SK-N-SH treated with all-trans-retinoic acid at 6 μM for 48 hours (cell line): ENCODE data around the gene MYH11.
"Not testable (repeated sequence)": the region's sequence is repeated elsewhere in the genome, so short reads cannot be mapped to it uniquely, and the experiment has no call there.

Experiments
- ATAC-seq: fragments of 200-7000 bp; cut with Tn5 transposase; 3 replicates; pipeline ENCODE4 v1.9.1; 2020; ENCODE audit warnings: mild to moderate bottlenecking, moderate library complexity
- ARNTL ChIP-seq: fragments of 450-650 bp; formaldehyde crosslinking; IDR thresholded peaks from 2 replicates; pipeline ENCODE4 v1.5.0; 2020; ENCODE audit warnings: low read depth, mild to moderate bottlenecking, moderate library complexity, borderline replicate concordance
- BACH2 ChIP-seq: fragments of 250-450 bp; sonication (Bioruptor Pico); IDR thresholded peaks from 2 replicates; pipeline ENCODE4 v1.9.0; 2021; ENCODE audit warnings: mild to moderate bottlenecking, borderline replicate concordance
- CREB5 ChIP-seq: fragments of 250-450 bp; sonication (Bioruptor Pico); IDR thresholded peaks from 2 replicates; pipeline ENCODE4 v1.5.1; 2020; ENCODE audit warnings: low read depth, mild to moderate bottlenecking, moderate library complexity
- GLIS3 ChIP-seq: fragments of 250-450 bp; sonication (Bioruptor Pico); IDR thresholded peaks from 2 replicates; pipeline ENCODE4 v1.5.0; 2020; ENCODE audit warnings: mild to moderate bottlenecking, moderate library complexity
- OSR1 ChIP-seq: fragments of 250-450 bp; sonication (Bioruptor Pico); IDR thresholded peaks from 2 replicates; pipeline ENCODE4 v1.8.0; 2022; ENCODE audit warnings: moderate library complexity, mild to moderate bottlenecking, inconsistent platforms
- PATZ1 ChIP-seq: fragments of 250-450 bp; sonication (Bioruptor Pico); IDR thresholded peaks from 2 replicates; pipeline ENCODE4 v1.8.0; 2020; ENCODE audit warnings: mild to moderate bottlenecking, moderate library complexity, borderline replicate concordance
- POU6F1 ChIP-seq: fragments of 250-450 bp; sonication (Bioruptor Pico); IDR thresholded peaks from 2 replicates; pipeline ENCODE4 v1.8.0; 2021; ENCODE audit warnings: low read depth, mild to moderate bottlenecking, moderate library complexity, borderline replicate concordance
- PPARA ChIP-seq: fragments of 250-450 bp; sonication (Bioruptor Pico); IDR thresholded peaks from 2 replicates; pipeline ENCODE4 v1.5.0; 2020; ENCODE audit warnings: mild to moderate bottlenecking, borderline replicate concordance
- RARB ChIP-seq: fragments of 250-450 bp; sonication (Bioruptor Pico); IDR thresholded peaks from 2 replicates; pipeline ENCODE4 v1.8.0; 2021; ENCODE audit warnings: mild to moderate bottlenecking, moderate library complexity
- SNAI2 ChIP-seq: fragments of 250-450 bp; sonication (Bioruptor Pico); IDR thresholded peaks from 2 replicates; pipeline ENCODE4 v1.5.0; 2020; ENCODE audit warnings: mild to moderate bottlenecking, moderate library complexity
- TCF4 ChIP-seq: fragments of 250-450 bp; sonication (Bioruptor Pico); IDR thresholded peaks from 2 replicates; pipeline ENCODE4 v1.8.0; 2021; ENCODE audit warnings: mild to moderate bottlenecking, moderate library complexity, borderline replicate concordance
- TOX ChIP-seq: fragments of 250-450 bp; sonication (Bioruptor Pico); IDR thresholded peaks from 2 replicates; pipeline ENCODE4 v1.8.0; 2021; ENCODE audit warnings: mild to moderate bottlenecking, moderate library complexity, borderline replicate concordance
- ZC3H10 ChIP-seq: fragments of 250-450 bp; sonication (Bioruptor Pico); IDR thresholded peaks from 2 replicates; pipeline ENCODE4 v1.5.1; 2021; ENCODE audit warnings: mild to moderate bottlenecking, moderate library complexity
- ZFP3 ChIP-seq: fragments of 250-450 bp; sonication (Bioruptor Pico); IDR thresholded peaks from 2 replicates; pipeline ENCODE4 v1.5.0; 2020; ENCODE audit warnings: mild to moderate bottlenecking, moderate library complexity
- ZFP30 ChIP-seq: fragments of 450-650 bp; formaldehyde crosslinking; IDR thresholded peaks from 2 replicates; pipeline ENCODE4 v1.5.0; 2022; ENCODE audit warnings: mild to moderate bottlenecking, moderate library complexity
- ZNF565 ChIP-seq: fragments of 450-650 bp; formaldehyde crosslinking; conservative IDR thresholded peaks from 2 replicates; pipeline ENCODE4 v1.5.0; 2020; ENCODE audit warnings: low read depth, mild to moderate bottlenecking, moderate library complexity
- ZNF70 ChIP-seq: fragments of 450-650 bp; formaldehyde crosslinking; IDR thresholded peaks from 2 replicates; pipeline ENCODE4 v1.5.0; 2020; ENCODE audit warnings: mild to moderate bottlenecking, moderate library complexity
- ZNF8 ChIP-seq: fragments of 450-650 bp; formaldehyde crosslinking; IDR thresholded peaks from 2 replicates; pipeline ENCODE4 v1.5.0; 2020; ENCODE audit warnings: mild to moderate bottlenecking, moderate library complexity
- TF ChIP-seq, protein P1 (sequence below): fragments of 250-450 bp; sonication (Bioruptor Pico); IDR thresholded peaks from 2 replicates; pipeline ENCODE4 v1.5.0; 2020; ENCODE audit warnings: mild to moderate bottlenecking, moderate library complexity
- TF ChIP-seq, protein P2 (sequence below): fragments of 250-450 bp; sonication (Bioruptor Pico); IDR thresholded peaks from 2 replicates; pipeline ENCODE4 v1.5.1; 2021; ENCODE audit warnings: mild to moderate bottlenecking, moderate library complexity

The MYH11 gene

DNA sequence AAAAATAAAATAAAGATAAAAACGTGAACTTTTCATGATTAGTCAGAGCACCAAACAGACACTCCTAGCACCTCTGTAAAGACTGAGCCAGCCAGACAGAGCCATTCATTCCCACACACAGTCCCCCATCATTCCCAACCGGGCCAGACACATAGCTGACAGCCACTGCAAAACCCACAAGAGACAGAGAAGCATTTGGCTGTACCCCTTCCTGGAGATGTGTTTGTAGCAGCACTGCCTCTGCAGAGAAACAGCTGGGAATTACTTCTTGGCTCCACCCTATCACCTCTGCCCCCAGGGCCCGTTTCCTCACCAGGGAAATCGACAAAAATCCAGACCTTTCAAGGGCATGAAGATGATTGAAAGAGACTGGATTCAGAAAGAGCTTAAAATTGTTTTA, 46.4 kb downstream of the MYH11 start:
- ATAC-seq: no peak
- TF ChIP-seq, protein P1, sequence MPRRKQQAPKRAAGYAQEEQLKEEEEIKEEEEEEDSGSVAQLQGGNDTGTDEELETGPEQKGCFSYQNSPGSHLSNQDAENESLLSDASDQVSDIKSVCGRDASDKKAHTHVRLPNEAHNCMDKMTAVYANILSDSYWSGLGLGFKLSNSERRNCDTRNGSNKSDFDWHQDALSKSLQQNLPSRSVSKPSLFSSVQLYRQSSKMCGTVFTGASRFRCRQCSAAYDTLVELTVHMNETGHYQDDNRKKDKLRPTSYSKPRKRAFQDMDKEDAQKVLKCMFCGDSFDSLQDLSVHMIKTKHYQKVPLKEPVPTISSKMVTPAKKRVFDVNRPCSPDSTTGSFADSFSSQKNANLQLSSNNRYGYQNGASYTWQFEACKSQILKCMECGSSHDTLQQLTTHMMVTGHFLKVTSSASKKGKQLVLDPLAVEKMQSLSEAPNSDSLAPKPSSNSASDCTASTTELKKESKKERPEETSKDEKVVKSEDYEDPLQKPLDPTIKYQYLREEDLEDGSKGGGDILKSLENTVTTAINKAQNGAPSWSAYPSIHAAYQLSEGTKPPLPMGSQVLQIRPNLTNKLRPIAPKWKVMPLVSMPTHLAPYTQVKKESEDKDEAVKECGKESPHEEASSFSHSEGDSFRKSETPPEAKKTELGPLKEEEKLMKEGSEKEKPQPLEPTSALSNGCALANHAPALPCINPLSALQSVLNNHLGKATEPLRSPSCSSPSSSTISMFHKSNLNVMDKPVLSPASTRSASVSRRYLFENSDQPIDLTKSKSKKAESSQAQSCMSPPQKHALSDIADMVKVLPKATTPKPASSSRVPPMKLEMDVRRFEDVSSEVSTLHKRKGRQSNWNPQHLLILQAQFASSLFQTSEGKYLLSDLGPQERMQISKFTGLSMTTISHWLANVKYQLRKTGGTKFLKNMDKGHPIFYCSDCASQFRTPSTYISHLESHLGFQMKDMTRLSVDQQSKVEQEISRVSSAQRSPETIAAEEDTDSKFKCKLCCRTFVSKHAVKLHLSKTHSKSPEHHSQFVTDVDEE (CRISPR knock-in tag): no peak
- TF ChIP-seq CREB5 (CRISPR knock-in tag) (no peak), BACH2 (CRISPR knock-in tag) (no peak), SNAI2 (CRISPR knock-in tag) (no peak), ZNF565 (CRISPR knock-in tag) (no peak), ARNTL (CRISPR knock-in tag) (no peak), POU6F1 (CRISPR knock-in tag) (no peak), TCF4 (CRISPR knock-in tag) (no peak), OSR1 (CRISPR knock-in tag) (no peak), RARB (CRISPR knock-in tag) (no peak)

- ATAC-seq: not testable (repeated sequence)
These were observed 47.5 kb downstream of the MYH11 start for GRCh38 chr16:15809297-15809696.

GRCh38 chr16:15808071-15808470, 48.8 kb downstream of the MYH11 start:
- TF ChIP-seq, protein P1 (CRISPR knock-in tag): no peak
- TF ChIP-seq TOX: no peak
- TF ChIP-seq, protein P2, sequence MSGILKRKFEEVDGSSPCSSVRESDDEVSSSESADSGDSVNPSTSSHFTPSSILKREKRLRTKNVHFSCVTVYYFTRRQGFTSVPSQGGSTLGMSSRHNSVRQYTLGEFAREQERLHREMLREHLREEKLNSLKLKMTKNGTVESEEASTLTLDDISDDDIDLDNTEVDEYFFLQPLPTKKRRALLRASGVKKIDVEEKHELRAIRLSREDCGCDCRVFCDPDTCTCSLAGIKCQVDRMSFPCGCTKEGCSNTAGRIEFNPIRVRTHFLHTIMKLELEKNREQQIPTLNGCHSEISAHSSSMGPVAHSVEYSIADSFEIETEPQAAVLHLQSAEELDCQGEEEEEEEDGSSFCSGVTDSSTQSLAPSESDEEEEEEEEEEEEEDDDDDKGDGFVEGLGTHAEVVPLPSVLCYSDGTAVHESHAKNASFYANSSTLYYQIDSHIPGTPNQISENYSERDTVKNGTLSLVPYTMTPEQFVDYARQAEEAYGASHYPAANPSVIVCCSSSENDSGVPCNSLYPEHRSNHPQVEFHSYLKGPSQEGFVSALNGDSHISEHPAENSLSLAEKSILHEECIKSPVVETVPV (CRISPR knock-in tag): no peak
- no peak for TF ChIP-seq RARB (CRISPR knock-in tag)
- no peak for TF ChIP-seq ZNF8
- TF ChIP-seq ZC3H10 (CRISPR knock-in tag): no peak
- TF ChIP-seq BACH2 (CRISPR knock-in tag): no peak
- no peak for TF ChIP-seq ZFP30
- TF ChIP-seq PPARA (CRISPR knock-in tag): no peak
- no peak for TF ChIP-seq OSR1 (CRISPR knock-in tag)
- no peak for TF ChIP-seq ZFP3
- TF ChIP-seq ARNTL (CRISPR knock-in tag): no peak
- no peak for TF ChIP-seq PATZ1
- no peak for TF ChIP-seq CREB5 (CRISPR knock-in tag)
- no peak for TF ChIP-seq SNAI2 (CRISPR knock-in tag)
- TF ChIP-seq GLIS3 (CRISPR knock-in tag): no peak
- TF ChIP-seq TCF4 (CRISPR knock-in tag): no peak
- no peak for TF ChIP-seq ZNF70
- TF ChIP-seq ZNF565 (CRISPR knock-in tag): no peak
- TF ChIP-seq, all 23 proteins: peak for 0

More at GRCh38 chr16:15808071-15808470, 48.8 kb downstream of the MYH11 start:
- ATAC-seq: no peak
